Endothelial cell of umbilical vein (primary cell): Measurements from ENCODE around the gene MPST. TPM values are rescaled to one million over a fixed set of nuclear protein-coding genes. Genes with fewer than 3 reads are reported as not detected.
A peak's percentile ranks its signal among the peaks of the same experiment; 100 is the strongest.

Source experiments
- BruUV-seq: library from RNA; stranded (reverse); fragments of 400-500 nt; replicated peaks from 2 replicates; lab custom pipeline; 2021; lab: Mats Ljungman, UMichigan
- CTCF ChIA-PET: fragments of 300-600, 350-600 bp; sonication (Branson Sonifier 250); formaldehyde crosslinking; loops from one replicate; lab custom pipeline; 2021; ENCODE audit warnings: antibody characterized with exemption, inconsistent platforms; lab: Charles Lee
- POLR2A ChIA-PET: fragments of 300-600, 350-600 bp; sonication (Branson Sonifier 250); formaldehyde crosslinking; loops from one replicate; lab custom pipeline; 2021; ENCODE audit warnings: antibody characterized with exemption, inconsistent platforms; lab: Charles Lee
- DNase-seq: peaks from one replicate; pipeline ENCODE4 v3.0.0-alpha.2; 2011; ENCODE audit warnings: low read depth, low spot score
- FAIRE-seq: peaks from 2 replicates; lab custom pipeline; 2011; peaks lifted over from hg19 to GRCh38; lab: Jason Lieb, UNC
- H2AFZ ChIP-seq: 2 replicates; pipeline ENCODE4 v1.6.0; 2012; ENCODE audit warnings: low read depth, low read length, control low read depth, inconsistent platforms
- H3K27ac ChIP-seq: 2 replicates; pipeline ENCODE4 v1.5.1; 2011; ENCODE audit warnings: low read depth, mild to moderate bottlenecking, control low read depth, low read length, moderate library complexity; ENCODE audit not compliant: insufficient read depth
- H3K27me3 ChIP-seq, 2 experiments: 2 replicates each; pipeline versions ENCODE4 v1.6.0 to v1.6.1; 2011; ENCODE audit warnings: low read length in 2 of 2, mixed read lengths in 1 of 2; ENCODE audit not compliant: control insufficient read depth in 2 of 2, insufficient read depth in 2 of 2
- H3K36me3 ChIP-seq, 2 experiments: 2 replicates in 1 of 2; 3 replicates in 1 of 2; pipeline ENCODE4 v1.5.1; 2011; ENCODE audit warnings: low read length in 2 of 2, mild to moderate bottlenecking in 1 of 2, moderate library complexity in 1 of 2; ENCODE audit not compliant: control insufficient read depth in 2 of 2, insufficient read depth in 2 of 2; ENCODE audit errors: extremely low read depth in 1 of 2
- H3K4me1 ChIP-seq: 3 replicates; pipeline ENCODE4 v1.5.1; 2011; ENCODE audit warnings: mild to moderate bottlenecking, low read length; ENCODE audit not compliant: control insufficient read depth, insufficient read depth; ENCODE audit errors: extremely low read depth
- H3K4me2 ChIP-seq: 2 replicates; pipeline ENCODE4 v1.6.1; 2011; ENCODE audit warnings: low read length, control low read depth, mixed read lengths; ENCODE audit not compliant: insufficient read depth
- H3K4me3 ChIP-seq, 3 experiments: fragments of 200-600 bp in 1 of 3; sonication (generic), shearing (Covaris generic) in 1 of 3; replicated peaks in 1 of 3; 2 replicates each; pipeline ENCODE4 v1.5.1; 2011 to 2016; ENCODE audit warnings: control low read depth in 3 of 3, low read length in 3 of 3, mild to moderate bottlenecking in 2 of 3, inconsistent platforms in 1 of 3, low read depth in 1 of 3, moderate library complexity in 1 of 3; ENCODE audit not compliant: insufficient read depth in 1 of 3
- H3K79me2 ChIP-seq: 2 replicates; pipeline ENCODE4 v1.6.0; 2012; ENCODE audit warnings: low read length, inconsistent platforms; ENCODE audit not compliant: control insufficient read depth, insufficient read depth
- H3K9ac ChIP-seq: replicated peaks from 2 replicates; pipeline ENCODE3; 2011; ENCODE audit warnings: low read length, control low read depth; ENCODE audit not compliant: insufficient read depth; ENCODE audit errors: extremely low read depth
- H3K9me1 ChIP-seq: replicated peaks from 3 replicates; pipeline ENCODE4 v1.6.0; 2011; ENCODE audit warnings: mild to moderate bottlenecking, low read length; ENCODE audit not compliant: control insufficient read depth, insufficient read depth; ENCODE audit errors: extremely low read depth
- H3K9me3 ChIP-seq: replicated peaks from 2 replicates; pipeline ENCODE4 v1.5.1; 2012; ENCODE audit warnings: low read length, inconsistent platforms; ENCODE audit not compliant: control insufficient read depth, insufficient read depth
- H4K20me1 ChIP-seq: replicated peaks from 2 replicates; pipeline ENCODE3; 2011; ENCODE audit warnings: mild to moderate bottlenecking, low read length; ENCODE audit not compliant: control insufficient read depth, insufficient read depth; ENCODE audit errors: extremely low read depth
- CTCF ChIP-seq, 2 donors: IDR thresholded peaks; 1 replicate in 1 of 2; 2 replicates in 1 of 2; pipeline ENCODE4 v1.5.1; 2011; ENCODE audit warnings: low read length in 2 of 2, mild to moderate bottlenecking in 2 of 2, moderate library complexity in 2 of 2, control low read depth in 1 of 2, inconsistent platforms in 1 of 2, low read depth in 1 of 2; ENCODE audit not compliant: insufficient read depth in 1 of 2; ENCODE audit errors: extremely low read depth in 1 of 2
- FOS ChIP-seq: IDR thresholded peaks from 2 replicates; pipeline ENCODE4 v1.6.1; 2011; ENCODE audit warnings: mild to moderate bottlenecking, low read length, moderate library complexity, borderline replicate concordance; ENCODE audit not compliant: insufficient read depth
- POLR2A ChIP-seq: IDR thresholded peaks from 2 replicates; pipeline ENCODE4 v1.6.1; 2012; ENCODE audit warnings: low read depth, mild to moderate bottlenecking, control low read depth, low read length
- dilution Hi-C: fragments of 300-500 bp; cut with MboI; formaldehyde crosslinking; loops from one replicate; pipeline ENCODE4 v1.15.0; 2019; ENCODE audit warnings: low sequenced_read_pairs; ENCODE audit not compliant: extremely low pct_ligation_motif_present
- intact Hi-C: fragments of 100-400 bp; cut with micrococcal nuclease; formaldehyde crosslinking; loops from one replicate; pipeline ENCODE4 v1.10.0; 2022
- polyA plus RNA-seq, 4 experiments: library from polyadenylated mRNA; depleted of rRNA in 3 of 4; stranded (reverse) in 3 of 4; unstranded in 1 of 4; fragments of >200 nt; gene quantifications; 2 replicates each; pipeline versions ENCODE4 v1.2.1 to v1.2.3, GENCODE V29; 2011 to 2012; ENCODE audit warnings: missing spikeins in 1 of 4
- total RNA-seq: library from RNA; stranded (reverse); gene quantifications from 2 replicates; pipeline ENCODE4 v1.2.3, GENCODE V29; 2021

MPST gene
- total and polyA plus RNA-seq, 2 donors (not counting 3 experiments of a cell fraction or from before 2014, with no cell fraction given) = 93.2 to 124 TPM

DNA sequence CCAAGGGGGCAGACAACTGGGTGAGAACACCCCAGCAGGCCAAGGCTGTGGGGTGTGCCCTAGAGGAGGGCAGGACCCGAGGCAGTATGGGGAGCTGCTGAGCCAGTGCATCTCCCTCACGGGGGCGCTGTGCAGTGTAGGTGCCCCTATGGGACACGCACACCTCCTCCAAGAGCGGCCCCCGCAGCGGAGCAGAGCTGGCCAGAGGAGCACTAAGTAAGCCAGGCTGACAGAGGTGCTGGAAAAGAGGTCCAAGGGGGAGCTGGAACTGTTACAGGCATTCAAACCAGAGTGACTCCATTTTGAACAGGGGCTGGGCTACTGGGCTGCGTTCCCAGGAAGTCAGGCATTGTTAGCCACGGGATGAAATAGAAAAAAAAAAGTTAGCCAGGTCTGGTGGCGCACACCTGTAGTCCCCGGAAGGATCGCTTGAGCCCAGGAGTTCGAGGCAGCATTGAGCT lies 42.1 kb upstream of the MPST start:
- peak overlapping the region; percentile 35 for H2AFZ ChIP-seq
- no peaks in the 10 kb centered on the region for H3K36me3 ChIP-seq
- POLR2A ChIA-PET = no interaction called here
- no peak overlapping the region for H3K27ac ChIP-seq
- intact Hi-C loops (no loop called here), dilution Hi-C loops (no loop called here)
- peaks cover 2 to 3% of the 10 kb centered on the region in 2 experiments for H3K27me3 ChIP-seq
- no TSS peak for BruUV-seq
- H3K9me1 ChIP-seq = no peaks in the 10 kb centered on the region
- peak; percentile 29 to 54 for TF ChIP-seq CTCF (IDR thresholded peaks at IDR 0.05; ENCODE audit: extremely low read depth in 1 of 2, insufficient read depth in 1 of 2, low read depth in 1 of 2, low read length in 2 of 2)
- TF ChIP-seq FOS = no peak
- peak; percentile 19 for DNase-seq
- peak overlapping the region; percentile 81 for H3K4me2 ChIP-seq
- no peaks in the 10 kb centered on the region for H3K4me1 ChIP-seq
- no peaks in the 10 kb centered on the region for H3K79me2 ChIP-seq
- H3K9me3 ChIP-seq = no peaks in the 10 kb centered on the region
- no peaks in the 10 kb centered on the region for H4K20me1 ChIP-seq
- FAIRE-seq = peak; percentile 59
- peak overlapping the region; percentile 3 to 58 (median 32) for H3K4me3 ChIP-seq
- CTCF ChIA-PET = interaction anchor here (0.6 to 9.1 kb wide), 28 partner anchors 9 to 441 kb away, joined by 3 to 120 read pairs (median 4); partner anchors contain the start of genes IFT27, MPST, NCF4 and TST
- no peak overlapping the region for H3K9ac ChIP-seq

GRCh38 chr22:36977947-36978660 lies 41.4 kb upstream of the MPST start:
- Histone ChIP-seq H3K4me1 (no peaks in the 10 kb centered on the region), H3K9me3 (no peaks in the 10 kb centered on the region), H3K4me2 (peak overlapping the region; percentile 81), H3K36me3 (no peaks in the 10 kb centered on the region), H4K20me1 (no peaks in the 10 kb centered on the region), H3K9me1 (no peaks in the 10 kb centered on the region), H3K27ac (no peak overlapping the region), H3K27me3 (peaks cover under 1 to 5% of the 10 kb centered on the region in 2 experiments), H3K9ac (no peak overlapping the region), H3K4me3 (peak overlapping the region; percentile 3 to 58 (median 32)), H3K79me2 (no peaks in the 10 kb centered on the region), H2AFZ (peak overlapping the region; percentile 35)
- dilution Hi-C loops = no loop called here
- ChIA-PET CTCF (interaction anchor here (0.6 to 9.1 kb wide), 29 partner anchors 10 to 442 kb away, joined by 3 to 120 read pairs (median 4); partner anchors contain the start of genes IFT27, NCF4 and TST), POLR2A (no interaction called here)
- peak; percentile 75 for DNase-seq
- intact Hi-C loops = loop anchor here (1.0 kb wide), 5 partner anchors 105 to 221 kb away; no protein-coding TSS in a partner anchor
- BruUV-seq = no TSS peak
- FAIRE-seq = peak; percentile 94
- peak; percentile 5 for TF ChIP-seq FOS
- TF ChIP-seq CTCF (IDR thresholded peaks at IDR 0.05; ENCODE audit: extremely low read depth in 1 of 2, insufficient read depth in 1 of 2, low read depth in 1 of 2, low read length in 2 of 2) = peak; percentile 84 to 89
- no peak for TF ChIP-seq POLR2A
